IPS-20b (cell line): ENCODE measurements around the gene SLC6A9.

ENCODE experiments used
- H3K27ac ChIP-seq: one replicate; pipeline ENCODE4 v1.5.1; 2013; ENCODE audit warnings: low read length
- H3K27me3 ChIP-seq: 2 replicates; pipeline ENCODE4 v1.6.1; 2013; ENCODE audit warnings: mild to moderate bottlenecking, low read length, inconsistent platforms; ENCODE audit not compliant: insufficient read depth
- H3K36me3 ChIP-seq: 2 replicates; pipeline ENCODE4 v1.6.1; 2013; ENCODE audit warnings: low read depth, mild to moderate bottlenecking, inconsistent platforms, low read length, moderate library complexity; ENCODE audit not compliant: insufficient read depth
- H3K4me1 ChIP-seq: 2 replicates; pipeline ENCODE4 v1.6.1; 2013; ENCODE audit warnings: mild to moderate bottlenecking, control low read depth, inconsistent platforms, low read length, moderate library complexity; ENCODE audit not compliant: insufficient read depth
- H3K4me3 ChIP-seq: 2 replicates; pipeline ENCODE4 v1.5.1; 2013; ENCODE audit warnings: mild to moderate bottlenecking, low read length, inconsistent platforms
- H3K9ac ChIP-seq: 2 replicates; pipeline ENCODE4 v1.6.1; 2013; ENCODE audit warnings: low read depth, mild to moderate bottlenecking, inconsistent platforms, low read length, moderate library complexity
- H3K9me3 ChIP-seq: 2 replicates; pipeline ENCODE4 v1.6.1; 2013; ENCODE audit warnings: mild to moderate bottlenecking, low read depth, low read length, inconsistent platforms; ENCODE audit not compliant: insufficient read depth

Gene SLC6A9

GRCh38 chr1:43987159-43987902 is 43.9 kb downstream of the SLC6A9 start:
- Histone ChIP-seq H3K27ac (no peak overlapping the region), H3K9me3 (no peaks in the 10 kb centered on the region), H3K4me1 (peaks cover under 1% of the 10 kb centered on the region; the same call in 1 of the 2 replicates), H3K27me3 (no peaks in the 10 kb centered on the region; the same call in 1 of the 2 replicates), H3K4me3 (no peak overlapping the region), H3K36me3 (peaks cover 26% of the 10 kb centered on the region), H3K9ac (no peak overlapping the region)

DNA sequence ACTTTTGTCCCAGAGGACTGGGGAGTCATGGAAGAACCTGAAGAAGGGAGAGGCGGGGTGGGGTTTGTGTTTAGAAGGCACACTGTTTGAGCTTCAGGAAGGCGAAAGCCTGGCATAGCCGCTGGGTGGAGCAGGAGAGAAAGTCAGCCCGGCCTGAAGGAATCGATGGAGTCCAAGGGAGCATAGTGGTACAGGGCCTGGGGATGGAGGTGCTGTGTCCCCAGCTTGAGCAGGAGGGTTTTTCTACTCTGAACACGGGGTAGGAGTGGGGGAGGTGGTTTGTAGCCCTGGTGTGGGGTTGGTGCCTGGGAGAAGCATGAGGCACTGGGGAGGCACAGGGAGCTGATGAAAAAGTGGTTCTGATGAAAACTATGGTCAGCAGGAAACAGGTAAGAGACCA is 44.5 kb downstream of the SLC6A9 start:
- Histone ChIP-seq H3K9ac (no peak overlapping the region), H3K4me1 (no peaks in the 10 kb centered on the region; the same call in 1 of the 2 replicates), H3K4me3 (no peak overlapping the region), H3K36me3 (peaks cover 30% of the 10 kb centered on the region), H3K9me3 (no peaks in the 10 kb centered on the region), H3K27ac (no peak overlapping the region), H3K27me3 (no peaks in the 10 kb centered on the region; the same call in 1 of the 2 replicates)

DNA sequence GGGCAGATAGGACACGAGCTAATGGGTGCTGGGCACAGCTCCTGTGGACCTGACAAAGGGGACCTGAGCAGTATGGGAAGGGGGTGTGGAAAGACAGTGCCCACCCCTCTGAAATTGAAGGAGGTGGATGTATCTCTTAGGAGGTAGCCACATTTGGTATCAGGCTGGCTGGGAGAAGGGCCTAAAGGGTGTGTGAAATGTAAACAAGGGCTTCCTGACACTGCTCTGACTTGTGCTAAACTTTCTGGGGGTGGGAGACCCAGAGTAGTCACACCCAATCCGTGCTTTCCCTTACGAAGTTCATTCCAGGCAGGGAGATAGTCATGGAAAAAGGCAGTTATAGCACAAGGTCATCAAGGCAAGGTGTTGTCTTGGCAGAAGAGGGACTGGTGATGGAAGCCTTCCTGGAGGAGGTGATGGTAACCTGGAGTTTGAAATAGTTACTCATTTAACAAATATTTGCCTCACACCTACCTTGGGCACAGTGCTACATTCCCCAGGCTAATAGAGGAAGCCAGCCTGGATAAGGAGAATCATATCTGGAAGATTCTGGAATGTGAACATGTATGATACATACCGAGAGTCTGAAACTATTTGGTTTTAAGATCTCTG is 45.2 kb downstream of the SLC6A9 start:
- Histone ChIP-seq H3K4me3 (no peak overlapping the region), H3K9me3 (no peaks in the 10 kb centered on the region), H3K27ac (no peak overlapping the region), H3K36me3 (peaks cover 34% of the 10 kb centered on the region), H3K9ac (no peak overlapping the region), H3K4me1 (no peaks in the 10 kb centered on the region; the same call in 1 of the 2 replicates), H3K27me3 (no peaks in the 10 kb centered on the region; the same call in 1 of the 2 replicates)

- no peak overlapping the region for H3K4me3 ChIP-seq
These were observed 46.4 kb downstream of the SLC6A9 start for GRCh38 chr1:43984855-43985254.

GRCh38 chr1:43983253-43983899 is 47.9 kb downstream of the SLC6A9 start:
- H3K4me1 ChIP-seq, result peaks cover 3% of the 10 kb centered on the region; the same call in 1 of the 2 replicates
- H3K27ac ChIP-seq, result no peak overlapping the region
- no peaks in the 10 kb centered on the region for H3K27me3 ChIP-seq
- H3K9me3 ChIP-seq, result no peaks in the 10 kb centered on the region
- H3K9ac ChIP-seq, result no peak overlapping the region
- H3K4me3 ChIP-seq, result no peak overlapping the region
- peaks cover 34% of the 10 kb centered on the region for H3K36me3 ChIP-seq

More at GRCh38 chr1:43984855-43985254, 46.4 kb downstream of the SLC6A9 start:
- no peak overlapping the region for H3K9ac ChIP-seq
- peaks cover 2% of the 10 kb centered on the region; the same call in 1 of the 2 replicates for H3K4me1 ChIP-seq
- H3K9me3 ChIP-seq, result no peaks in the 10 kb centered on the region
- H3K27ac ChIP-seq, result no peak overlapping the region
- no peaks in the 10 kb centered on the region; the same call in 1 of the 2 replicates for H3K27me3 ChIP-seq
- H3K36me3 ChIP-seq, result peaks cover 34% of the 10 kb centered on the region

GRCh38 chr1:43982808-43983207 is 48.5 kb downstream of the SLC6A9 start:
- peaks cover 7% of the 10 kb centered on the region; the same call in 1 of the 2 replicates for H3K4me1 ChIP-seq
- no peaks in the 10 kb centered on the region for H3K27me3 ChIP-seq
- H3K9ac ChIP-seq, result no peak overlapping the region
- H3K4me3 ChIP-seq, result no peak overlapping the region
- H3K36me3 ChIP-seq, result peaks cover 38% of the 10 kb centered on the region
- no peaks in the 10 kb centered on the region for H3K9me3 ChIP-seq
- no peak overlapping the region for H3K27ac ChIP-seq

DNA sequence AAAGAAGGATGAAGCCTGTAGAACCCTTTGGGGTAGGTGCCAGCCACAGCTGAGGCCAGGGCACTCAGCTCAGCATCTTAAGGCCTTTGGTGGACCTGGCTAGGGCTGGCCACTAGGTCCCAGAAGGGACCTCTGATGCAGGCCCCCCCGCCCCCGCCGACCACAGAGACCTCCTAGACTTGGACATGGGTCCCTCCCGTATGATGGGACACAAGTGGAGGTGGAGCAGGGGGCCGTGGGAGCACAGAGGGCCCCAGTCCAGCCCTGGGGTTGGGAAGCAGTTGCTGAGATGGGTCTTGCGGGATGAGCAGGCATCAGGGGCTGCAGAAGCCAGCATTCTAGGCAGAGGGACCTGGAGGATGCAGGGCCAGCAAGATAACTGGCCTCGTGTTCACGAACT is 49.0 kb downstream of the SLC6A9 start:
- no peak overlapping the region for H3K27ac ChIP-seq
- H3K9me3 ChIP-seq, result no peaks in the 10 kb centered on the region
- H3K36me3 ChIP-seq, result peaks cover 44% of the 10 kb centered on the region
- H3K4me1 ChIP-seq, result peaks cover 7% of the 10 kb centered on the region; the same call in 1 of the 2 replicates
- no peak overlapping the region for H3K9ac ChIP-seq
- no peak overlapping the region for H3K4me3 ChIP-seq
- no peaks in the 10 kb centered on the region for H3K27me3 ChIP-seq

DNA sequence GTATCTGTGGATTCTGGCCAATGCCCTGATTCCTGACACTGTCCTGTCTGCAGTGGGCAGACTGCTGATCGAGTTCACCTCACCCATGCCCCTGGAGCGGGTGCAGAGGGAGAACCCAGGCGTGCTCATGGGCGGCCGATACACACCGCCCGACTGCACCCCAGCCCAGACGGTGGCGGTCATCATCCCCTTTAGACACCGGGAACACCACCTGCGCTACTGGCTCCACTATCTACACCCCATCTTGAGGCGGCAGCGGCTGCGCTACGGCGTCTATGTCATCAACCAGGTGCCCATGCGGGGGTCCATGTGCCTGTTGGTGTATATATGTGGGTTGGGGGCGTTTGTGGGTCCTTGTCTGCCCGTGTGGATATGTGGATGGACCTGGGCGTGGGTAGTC is 49.6 kb downstream of the SLC6A9 start:
- H3K4me1 ChIP-seq, result peaks cover 7% of the 10 kb centered on the region; the same call in 1 of the 2 replicates
- H3K27ac ChIP-seq, result no peak overlapping the region
- H3K4me3 ChIP-seq, result no peak overlapping the region
- no peaks in the 10 kb centered on the region for H3K9me3 ChIP-seq
- H3K36me3 ChIP-seq, result peaks cover 49% of the 10 kb centered on the region
- no peak overlapping the region for H3K9ac ChIP-seq
- no peaks in the 10 kb centered on the region for H3K27me3 ChIP-seq

- peaks cover 7% of the 10 kb centered on the region; the same call in 1 of the 2 replicates for H3K4me1 ChIP-seq
- H3K27me3 ChIP-seq, result no peaks in the 10 kb centered on the region
- H3K36me3 ChIP-seq, result peaks cover 49% of the 10 kb centered on the region
- no peak overlapping the region for H3K4me3 ChIP-seq
- H3K9me3 ChIP-seq, result no peaks in the 10 kb centered on the region
- no peak overlapping the region for H3K9ac ChIP-seq
- no peak overlapping the region for H3K27ac ChIP-seq
These were observed 50.1 kb downstream of the SLC6A9 start for GRCh38 chr1:43981135-43981491.

- H3K27ac ChIP-seq, result no peak overlapping the region
- H3K36me3 ChIP-seq, result peaks cover 47% of the 10 kb centered on the region
- peaks cover 7% of the 10 kb centered on the region; the same call in 1 of the 2 replicates for H3K4me1 ChIP-seq
- peak overlapping the region; percentile 89 for H3K9ac ChIP-seq
- peak overlapping the region; percentile 73 for H3K4me3 ChIP-seq
- no peaks in the 10 kb centered on the region for H3K9me3 ChIP-seq
- H3K27me3 ChIP-seq, result no peaks in the 10 kb centered on the region
These were observed 50.8 kb downstream of the SLC6A9 start for GRCh38 chr1:43980255-43981134.
